Lung (tissue), 12 donors: ENCODE results near the gene LNP1. TPM values are rescaled to one million over a fixed set of nuclear protein-coding genes. Genes with fewer than 3 reads are reported as not detected.

Source experiments
- ATAC-seq: fragments of 200-7000 bp; cut with Tn5 transposase; one replicate; pipeline ENCODE4 v1.9.1; 2020; ENCODE audit warnings: moderate number of reproducible peaks; ENCODE audit not compliant: insufficient read depth, low FRiP score
- DNase-seq, 3 donors: peaks; one replicate each; pipeline ENCODE4 v3.0.0-alpha.2; 2013 to 2017
- H3K27ac ChIP-seq, 2 donors: one replicate each; pipeline ENCODE4 v1.5.1; 2013; ENCODE audit warnings: mild to moderate bottlenecking in 2 of 2, moderate library complexity in 2 of 2, control low read depth in 1 of 2, inconsistent platforms in 1 of 2, low read depth in 1 of 2, low read length in 1 of 2
- H3K27me3 ChIP-seq, 3 donors: one replicate each; pipeline ENCODE4 v1.5.1; 2013; ENCODE audit warnings: low read length in 2 of 3; ENCODE audit not compliant: control insufficient read depth in 3 of 3, insufficient read depth in 3 of 3
- H3K36me3 ChIP-seq, 4 donors: one replicate each; pipeline ENCODE4 v1.5.1; 2013; ENCODE audit warnings: low read length in 4 of 4, mild to moderate bottlenecking in 1 of 4, moderate library complexity in 1 of 4; ENCODE audit not compliant: control insufficient read depth in 4 of 4, insufficient read depth in 4 of 4
- H3K4me1 ChIP-seq, 5 donors: one replicate each; pipeline ENCODE4 v1.5.1; 2013; ENCODE audit warnings: low read length in 5 of 5, mild to moderate bottlenecking in 2 of 5, moderate library complexity in 1 of 5; ENCODE audit not compliant: control insufficient read depth in 5 of 5, insufficient read depth in 5 of 5
- H3K4me3 ChIP-seq: one replicate; pipeline ENCODE4 v1.5.1; 2013; ENCODE audit warnings: mild to moderate bottlenecking, control low read depth, moderate library complexity
- H3K9ac ChIP-seq, 2 donors: one replicate each; pipeline ENCODE4 v1.5.1; 2013; ENCODE audit warnings: low read length in 2 of 2, control low read depth in 1 of 2; ENCODE audit not compliant: insufficient read depth in 1 of 2
- H3K9me3 ChIP-seq, 4 donors: one replicate each; pipeline ENCODE4 v1.5.1; 2013; ENCODE audit warnings: low read length in 3 of 4, mild to moderate bottlenecking in 1 of 4, moderate library complexity in 1 of 4; ENCODE audit not compliant: control insufficient read depth in 4 of 4, insufficient read depth in 3 of 4
- WGBS, 2 donors: extraction: QIAGEN DNeasy Blood & Tissue Kit; methylation state at CpG; one replicate each; pipeline ENCODE4 v1.1.7; 2013; 5-methylcytosine and 5-hydroxymethylcytosine counted together
- polyA plus RNA-seq, 2 donors: library from polyadenylated mRNA; stranded (reverse); fragments of 200-250 nt; gene quantifications; one replicate each; pipeline ENCODE4 v1.2.1, GENCODE V29; 2013
- total RNA-seq, 2 donors: library from RNA; depleted of rRNA in 1 of 2; stranded (reverse); fragments of >200 nt in 1 of 2; gene quantifications; one replicate each; pipeline ENCODE4 v1.2.1, GENCODE V29; 2014 to 2021
- TF ChIP-seq, protein P1 (sequence below): IDR thresholded peaks from 2 replicates; pipeline ENCODE4 v1.5.1; 2012; ENCODE audit warnings: mild to moderate bottlenecking; ENCODE audit errors: control extremely low read depth, extremely low read depth
- donor health status: control.
- donor health status: control.
- donor health status: Bipolar disorder and iron deficiency.
- donor health status: healthy.
- donor health status: DM: yes; HTN: yes; CAD: no.

The LNP1 gene
- total and polyA plus RNA-seq, 4 donors: 1.1 to 5.8 (median 2.2) TPM

DNA sequence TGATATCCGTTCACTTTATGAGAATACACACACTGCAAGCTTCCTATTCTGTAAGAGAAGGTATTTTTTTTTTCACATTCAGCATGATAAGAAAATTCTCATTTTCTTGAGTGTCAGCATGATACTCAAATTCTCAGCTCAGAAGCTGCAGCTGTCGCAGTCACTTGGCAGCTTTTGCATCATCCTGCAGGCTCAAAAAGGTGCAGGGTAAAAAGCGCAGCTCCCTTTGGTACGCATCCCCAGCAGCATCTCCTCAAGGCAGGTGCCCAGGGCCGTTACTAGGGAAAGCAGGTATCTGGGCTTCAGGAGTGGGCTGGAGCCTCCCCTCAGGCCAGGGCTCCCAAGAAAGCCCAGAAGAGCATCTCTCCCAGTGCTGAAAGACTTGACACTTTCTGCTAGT lies 22.3 kb downstream of the LNP1 start:
- no peak for DNase-seq
- Histone ChIP-seq H3K27ac (no peak overlapping the region), H3K4me1 (peaks cover 0 to 23% (median 5%) of the 10 kb centered on the region in 5 donors), H3K9me3 (no peaks in the 10 kb centered on the region), H3K36me3 (no peaks in the 10 kb centered on the region), H3K27me3 (no peaks in the 10 kb centered on the region), H3K9ac (no peak overlapping the region), H3K4me3 (no peak overlapping the region)
- ATAC-seq: no peak
- WGBS, 2 donors: 94 to 96% methylated on average over 5 of the region's 5 CpGs
- TF ChIP-seq, protein P1, sequence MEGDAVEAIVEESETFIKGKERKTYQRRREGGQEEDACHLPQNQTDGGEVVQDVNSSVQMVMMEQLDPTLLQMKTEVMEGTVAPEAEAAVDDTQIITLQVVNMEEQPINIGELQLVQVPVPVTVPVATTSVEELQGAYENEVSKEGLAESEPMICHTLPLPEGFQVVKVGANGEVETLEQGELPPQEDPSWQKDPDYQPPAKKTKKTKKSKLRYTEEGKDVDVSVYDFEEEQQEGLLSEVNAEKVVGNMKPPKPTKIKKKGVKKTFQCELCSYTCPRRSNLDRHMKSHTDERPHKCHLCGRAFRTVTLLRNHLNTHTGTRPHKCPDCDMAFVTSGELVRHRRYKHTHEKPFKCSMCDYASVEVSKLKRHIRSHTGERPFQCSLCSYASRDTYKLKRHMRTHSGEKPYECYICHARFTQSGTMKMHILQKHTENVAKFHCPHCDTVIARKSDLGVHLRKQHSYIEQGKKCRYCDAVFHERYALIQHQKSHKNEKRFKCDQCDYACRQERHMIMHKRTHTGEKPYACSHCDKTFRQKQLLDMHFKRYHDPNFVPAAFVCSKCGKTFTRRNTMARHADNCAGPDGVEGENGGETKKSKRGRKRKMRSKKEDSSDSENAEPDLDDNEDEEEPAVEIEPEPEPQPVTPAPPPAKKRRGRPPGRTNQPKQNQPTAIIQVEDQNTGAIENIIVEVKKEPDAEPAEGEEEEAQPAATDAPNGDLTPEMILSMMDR: no peak

DNA sequence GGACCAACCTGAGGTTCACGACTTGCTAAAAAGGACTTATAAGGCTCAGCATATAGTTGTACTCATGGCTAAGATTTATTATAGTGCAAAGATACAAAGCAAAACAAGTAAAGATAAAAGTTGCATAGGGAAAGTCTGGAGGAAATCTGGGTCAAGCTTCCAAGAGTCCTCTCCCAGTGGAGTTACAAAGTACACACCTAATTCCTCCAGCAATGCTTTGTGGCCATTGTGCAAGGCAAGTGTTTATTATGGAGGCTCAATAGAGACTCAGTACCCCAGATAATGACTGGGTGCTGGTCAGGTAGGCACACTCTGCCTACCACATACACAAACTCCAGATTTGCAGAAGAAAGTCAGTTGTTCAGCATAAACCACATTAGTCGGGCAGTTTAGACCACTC lies 22.9 kb downstream of the LNP1 start:
- H3K27me3 ChIP-seq: no peaks in the 10 kb centered on the region
- H3K9me3 ChIP-seq: no peaks in the 10 kb centered on the region
- DNase-seq: no peak
- ATAC-seq: no peak
- peaks cover 2 to 29% (median 5%) of the 10 kb centered on the region in 5 donors for H3K4me1 ChIP-seq
- H3K4me3 ChIP-seq: no peak overlapping the region
- 94 to 98% methylated on average over 2 of the region's 2 CpGs for WGBS, 2 donors
- TF ChIP-seq, protein P1: no peak
- H3K36me3 ChIP-seq: no peaks in the 10 kb centered on the region
- no peak overlapping the region for H3K27ac ChIP-seq
- H3K9ac ChIP-seq: no peak overlapping the region

DNA sequence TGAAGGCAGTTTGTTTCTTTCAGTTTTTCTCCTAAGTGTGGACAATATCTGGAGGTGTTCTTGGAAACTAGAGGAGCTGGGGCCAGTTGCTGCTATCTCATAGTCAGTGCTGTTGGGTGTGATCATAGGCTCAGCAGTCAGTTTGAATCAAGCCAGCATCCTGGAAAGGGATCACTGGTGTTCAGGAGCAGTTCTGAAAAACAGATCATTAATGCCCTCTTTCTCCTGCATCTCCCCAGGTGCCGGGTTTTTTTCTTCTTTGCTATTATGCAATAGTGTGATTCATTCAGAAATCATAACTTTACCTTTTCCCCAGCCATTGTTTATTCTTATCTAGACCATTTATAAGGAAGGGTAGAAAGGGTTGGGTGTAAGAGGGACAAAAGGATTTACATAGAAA lies 24.0 kb downstream of the LNP1 start:
- WGBS, 2 donors: 52 to 65% methylated on average over 1 of the region's 1 CpG
- H3K27ac ChIP-seq: no peak overlapping the region

More for the DNA sequence above, 24.0 kb downstream of the LNP1 start:
- Histone ChIP-seq H3K9ac (no peak overlapping the region), H3K4me1 (peaks cover 2 to 39% (median 5%) of the 10 kb centered on the region in 5 donors), H3K4me3 (no peak overlapping the region), H3K36me3 (no peaks in the 10 kb centered on the region), H3K27me3 (no peaks in the 10 kb centered on the region), H3K9me3 (no peaks in the 10 kb centered on the region)
- TF ChIP-seq, protein P1: no peak
- ATAC-seq: no peak
- no peak for DNase-seq
